ENCODE measurements around the gene SPRR1B. TPM values are rescaled to one million over a fixed set of nuclear protein-coding genes. Genes with fewer than 3 reads are reported as not detected.

The SPRR1B gene
- total RNA-seq, 1 experiment from 2014 or later = not detected

DNA sequence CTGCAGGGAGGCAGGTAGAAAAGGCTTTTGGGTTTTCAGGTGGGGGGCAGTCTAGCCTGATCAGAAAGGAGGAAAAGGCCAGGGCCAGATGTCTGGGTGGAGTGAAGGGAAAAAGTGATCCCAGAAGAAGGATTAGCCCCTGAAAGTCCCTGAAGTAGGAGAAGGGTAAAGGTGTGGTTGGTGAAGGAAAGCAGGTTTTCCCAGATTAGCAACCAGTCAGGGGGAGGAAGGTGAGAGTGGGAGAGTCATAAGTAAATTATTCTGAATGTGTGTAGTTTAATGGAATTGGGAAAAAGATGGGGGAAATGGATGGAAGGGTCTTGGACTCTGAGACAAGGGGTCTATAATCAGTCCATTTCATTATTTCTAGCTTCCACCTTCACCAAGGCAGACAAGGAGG is 47.8 kb upstream of the SPRR1B start:
- ChIA-PET CTCF (interaction anchor here (1.3 kb wide), 1 partner anchor 209 kb away, joined by 4 read pairs; no protein-coding TSS in a partner anchor), POLR2A (no interaction called here)
- 0 out of 2 replicates have a peak, but pooled peaks cover 7% of the 10 kb centered on the region for H3K4me1 Mint-ChIP-seq

DNA sequence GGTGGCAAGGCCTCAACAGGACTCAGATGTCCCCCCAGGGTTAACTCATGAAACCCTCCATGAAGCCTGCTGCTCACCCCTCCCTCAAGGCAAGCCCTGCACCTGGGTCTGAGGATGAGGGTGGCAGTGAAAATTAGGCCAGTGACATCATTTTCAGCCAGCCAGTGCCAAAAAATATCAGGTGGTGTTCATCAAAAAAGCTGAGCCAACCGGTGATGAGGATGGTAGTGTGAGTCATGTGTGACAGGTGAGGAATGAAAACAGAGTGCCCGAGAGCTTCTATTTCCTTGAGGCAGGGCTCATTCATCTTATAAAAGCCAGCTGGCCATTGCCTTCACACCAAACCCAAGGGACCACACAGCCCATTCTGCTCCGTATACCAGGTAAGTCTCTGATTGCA is 47.3 kb upstream of the SPRR1B start, which contains the start of gene SPRR1A:
SPRR1A (plus strand) TSS at position 339 of the 400 bp plus-strand sequence. CDS start 1,150 bp downstream, outside the sequence.
- no peak within 1 kb of the TSS for H3K27ac Mint-ChIP-seq
- H3K4me1 Mint-ChIP-seq = 0 out of 2 replicates have a peak, but pooled peaks cover 7% of the 10 kb centered on the region
- CTCF ChIA-PET = interaction anchor here (1.3 kb wide), 1 partner anchor 209 kb away, joined by 4 read pairs; no protein-coding TSS in a partner anchor
- TF ChIP-seq ZNF138 (CRISPR knock-in tag; conservative IDR thresholded peaks at IDR 0.05) = no peak
- TF ChIP-seq, protein P1, sequence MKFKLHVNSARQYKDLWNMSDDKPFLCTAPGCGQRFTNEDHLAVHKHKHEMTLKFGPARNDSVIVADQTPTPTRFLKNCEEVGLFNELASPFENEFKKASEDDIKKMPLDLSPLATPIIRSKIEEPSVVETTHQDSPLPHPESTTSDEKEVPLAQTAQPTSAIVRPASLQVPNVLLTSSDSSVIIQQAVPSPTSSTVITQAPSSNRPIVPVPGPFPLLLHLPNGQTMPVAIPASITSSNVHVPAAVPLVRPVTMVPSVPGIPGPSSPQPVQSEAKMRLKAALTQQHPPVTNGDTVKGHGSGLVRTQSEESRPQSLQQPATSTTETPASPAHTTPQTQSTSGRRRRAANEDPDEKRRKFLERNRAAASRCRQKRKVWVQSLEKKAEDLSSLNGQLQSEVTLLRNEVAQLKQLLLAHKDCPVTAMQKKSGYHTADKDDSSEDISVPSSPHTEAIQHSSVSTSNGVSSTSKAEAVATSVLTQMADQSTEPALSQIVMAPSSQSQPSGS (CRISPR knock-in tag; IDR thresholded peaks at IDR 0.05; ENCODE audit: borderline replicate concordance, low read depth) = no peak
- no peak for TF ChIP-seq SOX15 (CRISPR knock-in tag; IDR thresholded peaks at IDR 0.05)
- no peak for TF ChIP-seq NR2C2 (CRISPR knock-in tag; IDR thresholded peaks at IDR 0.05)
- TF ChIP-seq TCF7 (CRISPR knock-in tag; IDR thresholded peaks at IDR 0.05; ENCODE audit: low read depth) = no peak
- no peaks in the 10 kb centered on the region for H3K9me3 Mint-ChIP-seq
- peaks cover 21% of the 10 kb centered on the region for H3K27me3 Mint-ChIP-seq (ENCODE audit: low read depth)
- no peak for DNase-seq (ENCODE audit: low spot score)
- ATAC-seq = no peak
- no peaks in the 10 kb centered on the region for H3K36me3 Mint-ChIP-seq
- POLR2A ChIA-PET = no interaction called here
- H3K4me3 Mint-ChIP-seq = no peak within 1 kb of the TSS

More for the DNA sequence above, 47.8 kb upstream of the SPRR1B start:
- Mint-ChIP-seq H3K27ac (no peak overlapping the region), H3K9me3 (no peaks in the 10 kb centered on the region), H3K36me3 (no peaks in the 10 kb centered on the region), H3K4me3 (no peak overlapping the region), H3K27me3 (ENCODE audit: low read depth) (peaks cover 23% of the 10 kb centered on the region)
- TF ChIP-seq, protein P2, sequence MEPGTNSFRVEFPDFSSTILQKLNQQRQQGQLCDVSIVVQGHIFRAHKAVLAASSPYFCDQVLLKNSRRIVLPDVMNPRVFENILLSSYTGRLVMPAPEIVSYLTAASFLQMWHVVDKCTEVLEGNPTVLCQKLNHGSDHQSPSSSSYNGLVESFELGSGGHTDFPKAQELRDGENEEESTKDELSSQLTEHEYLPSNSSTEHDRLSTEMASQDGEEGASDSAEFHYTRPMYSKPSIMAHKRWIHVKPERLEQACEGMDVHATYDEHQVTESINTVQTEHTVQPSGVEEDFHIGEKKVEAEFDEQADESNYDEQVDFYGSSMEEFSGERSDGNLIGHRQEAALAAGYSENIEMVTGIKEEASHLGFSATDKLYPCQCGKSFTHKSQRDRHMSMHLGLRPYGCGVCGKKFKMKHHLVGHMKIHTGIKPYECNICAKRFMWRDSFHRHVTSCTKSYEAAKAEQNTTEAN (CRISPR knock-in tag; IDR thresholded peaks at IDR 0.05) = no peak
- TF ChIP-seq CREM (CRISPR knock-in tag; IDR thresholded peaks at IDR 0.05) (no peak), FOXJ3 (CRISPR knock-in tag; IDR thresholded peaks at IDR 0.05; ENCODE audit: borderline replicate concordance) (no peak), RORB (CRISPR knock-in tag; IDR thresholded peaks at IDR 0.05) (no peak), IRF2 (CRISPR knock-in tag; IDR thresholded peaks at IDR 0.05; ENCODE audit: borderline replicate concordance, low read depth) (no peak), TCF7 (CRISPR knock-in tag; IDR thresholded peaks at IDR 0.05; ENCODE audit: low read depth) (no peak), ZNF396 (CRISPR knock-in tag; IDR thresholded peaks at IDR 0.05; ENCODE audit: borderline replicate concordance) (no peak), ESRRA (CRISPR knock-in tag; IDR thresholded peaks at IDR 0.05; ENCODE audit: borderline replicate concordance) (no peak), ZNF219 (CRISPR knock-in tag; IDR thresholded peaks at IDR 0.05; ENCODE audit: borderline replicate concordance) (no peak), ZBTB21 (CRISPR knock-in tag; IDR thresholded peaks at IDR 0.05; ENCODE audit: borderline replicate concordance) (no peak), JAZF1 (CRISPR knock-in tag; IDR thresholded peaks at IDR 0.05) (no peak), TEAD4 (CRISPR knock-in tag; IDR thresholded peaks at IDR 0.05) (no peak)
- TF ChIP-seq, protein P3, sequence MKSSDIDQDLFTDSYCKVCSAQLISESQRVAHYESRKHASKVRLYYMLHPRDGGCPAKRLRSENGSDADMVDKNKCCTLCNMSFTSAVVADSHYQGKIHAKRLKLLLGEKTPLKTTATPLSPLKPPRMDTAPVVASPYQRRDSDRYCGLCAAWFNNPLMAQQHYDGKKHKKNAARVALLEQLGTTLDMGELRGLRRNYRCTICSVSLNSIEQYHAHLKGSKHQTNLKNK (CRISPR knock-in tag; IDR thresholded peaks at IDR 0.05) = no peak
- TF ChIP-seq, protein P4, sequence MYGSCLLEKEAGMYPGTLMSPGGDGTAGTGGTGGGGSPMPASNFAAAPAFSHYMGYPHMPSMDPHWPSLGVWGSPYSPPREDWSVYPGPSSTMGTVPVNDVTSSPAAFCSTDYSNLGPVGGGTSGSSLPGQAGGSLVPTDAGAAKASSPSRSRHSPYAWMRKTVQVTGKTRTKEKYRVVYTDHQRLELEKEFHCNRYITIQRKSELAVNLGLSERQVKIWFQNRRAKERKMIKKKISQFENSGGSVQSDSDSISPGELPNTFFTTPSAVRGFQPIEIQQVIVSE (CRISPR knock-in tag; IDR thresholded peaks at IDR 0.05; ENCODE audit: borderline replicate concordance) = no peak
- no peak for ATAC-seq
- no peak for DNase-seq (ENCODE audit: low spot score)

DNA sequence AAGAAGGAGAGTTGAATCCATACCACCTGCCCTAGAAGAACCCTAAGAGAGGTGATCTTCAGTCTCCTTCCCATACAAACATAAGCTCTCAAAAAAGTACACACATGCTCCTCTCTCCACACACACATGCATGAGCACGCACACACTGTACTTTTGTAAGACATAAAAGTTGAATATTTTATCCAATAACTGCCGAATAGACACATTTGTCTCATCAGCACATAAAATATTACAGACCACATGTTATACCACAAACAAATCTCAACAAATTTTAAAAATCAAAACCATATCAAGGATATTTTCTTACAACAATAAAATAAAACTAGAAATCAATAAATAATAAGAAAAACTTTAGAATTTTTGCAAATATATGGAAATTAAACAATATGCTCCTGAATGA is 44.4 kb upstream of the SPRR1B start:
- Mint-ChIP-seq H3K4me1 (0 out of 2 replicates have a peak, but pooled peaks cover 4% of the 10 kb centered on the region), H3K27me3 (ENCODE audit: low read depth) (peaks cover 10% of the 10 kb centered on the region; the same call in 1 of the 2 replicates), H3K27ac (no peak overlapping the region), H3K9me3 (no peaks in the 10 kb centered on the region), H3K4me3 (no peak overlapping the region), H3K36me3 (no peaks in the 10 kb centered on the region)
- POLR2A ChIA-PET = no interaction called here
- DNase-seq (ENCODE audit: low spot score) = no peak
- CTCF ChIA-PET = no interaction called here
- no peak for ATAC-seq
- TF ChIP-seq, protein P5, sequence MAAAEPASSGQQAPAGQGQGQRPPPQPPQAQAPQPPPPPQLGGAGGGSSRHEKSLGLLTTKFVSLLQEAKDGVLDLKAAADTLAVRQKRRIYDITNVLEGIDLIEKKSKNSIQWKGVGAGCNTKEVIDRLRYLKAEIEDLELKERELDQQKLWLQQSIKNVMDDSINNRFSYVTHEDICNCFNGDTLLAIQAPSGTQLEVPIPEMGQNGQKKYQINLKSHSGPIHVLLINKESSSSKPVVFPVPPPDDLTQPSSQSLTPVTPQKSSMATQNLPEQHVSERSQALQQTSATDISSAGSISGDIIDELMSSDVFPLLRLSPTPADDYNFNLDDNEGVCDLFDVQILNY (CRISPR knock-in tag; IDR thresholded peaks at IDR 0.05) = no peak
- TF ChIP-seq, protein P6, sequence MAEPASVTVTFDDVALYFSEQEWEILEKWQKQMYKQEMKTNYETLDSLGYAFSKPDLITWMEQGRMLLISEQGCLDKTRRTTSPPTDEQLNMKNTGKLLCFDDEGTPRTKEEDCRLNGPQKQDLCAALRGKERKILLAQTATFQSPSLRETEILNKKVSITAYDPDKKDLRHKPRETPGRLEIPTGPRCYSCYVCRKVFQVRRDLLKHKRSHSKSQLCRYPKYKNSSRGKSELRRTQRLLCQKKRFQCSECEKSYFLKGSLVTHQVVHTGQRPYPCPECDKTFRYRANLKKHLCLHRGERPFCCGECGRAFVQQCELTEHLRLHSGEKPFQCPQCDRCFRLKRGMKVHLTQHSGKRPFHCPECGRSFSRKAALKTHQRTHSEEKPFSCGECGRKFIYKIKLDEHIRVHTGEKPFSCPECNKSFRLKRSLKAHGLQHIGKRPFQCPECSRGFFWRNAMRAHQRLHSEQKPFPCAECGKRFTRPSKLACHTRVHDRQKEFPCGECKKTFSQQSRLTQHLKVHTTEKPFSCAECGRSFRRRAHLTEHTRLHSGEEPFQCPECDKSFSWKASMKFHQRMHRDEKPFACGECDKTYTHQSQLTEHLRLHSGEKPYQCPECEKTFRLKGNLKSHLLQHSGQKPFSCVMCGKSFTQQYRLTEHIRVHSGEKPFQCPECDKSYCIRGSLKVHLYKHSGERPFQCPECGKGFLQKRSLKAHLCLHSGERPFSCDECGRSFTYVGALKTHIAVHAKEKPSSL (CRISPR knock-in tag; conservative IDR thresholded peaks at IDR 0.05) = no peak
- TF ChIP-seq ZNF219 (CRISPR knock-in tag; IDR thresholded peaks at IDR 0.05; ENCODE audit: borderline replicate concordance) (no peak), SP1 (CRISPR knock-in tag; conservative IDR thresholded peaks at IDR 0.05) (no peak), ZNF138 (CRISPR knock-in tag; conservative IDR thresholded peaks at IDR 0.05) (no peak), FOXK1 (CRISPR knock-in tag; IDR thresholded peaks at IDR 0.05) (no peak), ZNF232 (CRISPR knock-in tag; IDR thresholded peaks at IDR 0.05) (no peak), TEAD4 (CRISPR knock-in tag; IDR thresholded peaks at IDR 0.05) (no peak)
- TF ChIP-seq, protein P7, sequence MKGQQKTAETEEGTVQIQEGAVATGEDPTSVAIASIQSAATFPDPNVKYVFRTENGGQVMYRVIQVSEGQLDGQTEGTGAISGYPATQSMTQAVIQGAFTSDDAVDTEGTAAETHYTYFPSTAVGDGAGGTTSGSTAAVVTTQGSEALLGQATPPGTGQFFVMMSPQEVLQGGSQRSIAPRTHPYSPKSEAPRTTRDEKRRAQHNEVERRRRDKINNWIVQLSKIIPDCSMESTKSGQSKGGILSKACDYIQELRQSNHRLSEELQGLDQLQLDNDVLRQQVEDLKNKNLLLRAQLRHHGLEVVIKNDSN (CRISPR knock-in tag; IDR thresholded peaks at IDR 0.05) = no peak

All from WTC11 (cell line).